Sigmoid colon (tissue), 7 donors: ENCODE measurements around the gene PIF1. TPM values are rescaled to one million over a fixed set of nuclear protein-coding genes. Genes with fewer than 3 reads are reported as not detected.
A peak's percentile ranks its signal among the peaks of the same experiment; 100 is the strongest.

ENCODE experiments used
- DNase-seq: peaks from one replicate; pipeline ENCODE4 v3.0.0-alpha.2; 2019
- H3K27ac ChIP-seq, 4 donors: fragments of 200-600 bp; sonication (generic); one replicate each; pipeline ENCODE4 v1.5.1; 2016 to 2019; ENCODE audit warnings: mild to moderate bottlenecking in 1 of 4
- H3K27me3 ChIP-seq, 3 donors: fragments of 200-600 bp; sonication (generic); one replicate each; pipeline ENCODE4 v1.5.1; 2019; ENCODE audit warnings: mild to moderate bottlenecking in 1 of 3
- H3K36me3 ChIP-seq, 4 donors: fragments of 200-600 bp; sonication (generic); one replicate each; pipeline ENCODE4 v1.5.1; 2016 to 2019
- H3K4me1 ChIP-seq, 4 donors: fragments of 200-600 bp; sonication (generic); one replicate each; pipeline ENCODE4 v1.5.1; 2017 to 2019
- H3K4me3 ChIP-seq, 4 donors: fragments of 200-600 bp; sonication (generic); one replicate each; pipeline ENCODE4 v1.5.1; 2017 to 2019; ENCODE audit warnings: mild to moderate bottlenecking in 2 of 4, moderate library complexity in 1 of 4
- H3K9me3 ChIP-seq, 4 donors: fragments of 200-600 bp in 3 of 4; sonication (generic) in 3 of 4; one replicate each; pipeline versions ENCODE4 v1.5.1 to v1.6.1; 2013 to 2019
- CTCF ChIP-seq, 4 experiments: fragments of 450-650 bp in 3 of 4; fragments of 200-600 bp in 1 of 4; IDR thresholded peaks; one replicate each; pipeline ENCODE4 v1.5.1; 2016 to 2019; ENCODE audit warnings: antibody characterized with exemption in 4 of 4, mild to moderate bottlenecking in 3 of 4, moderate library complexity in 2 of 4
- EP300 ChIP-seq, 4 donors: sonication (generic); formaldehyde crosslinking; IDR thresholded peaks; one replicate each; pipeline ENCODE4 v1.6.1; 2017; ENCODE audit warnings: antibody characterized with exemption in 4 of 4
- POLR2A ChIP-seq, 2 donors: fragments of 450-650 bp; IDR thresholded peaks; one replicate each; pipeline ENCODE4 v1.6.1; 2016; ENCODE audit warnings: antibody characterized with exemption in 2 of 2, mild to moderate bottlenecking in 2 of 2, moderate library complexity in 2 of 2
- POLR2AphosphoS5 ChIP-seq, 4 donors: sonication (generic); formaldehyde crosslinking; IDR thresholded peaks; one replicate each; pipeline ENCODE4 v1.6.1; 2017; ENCODE audit warnings: antibody characterized with exemption in 4 of 4
- WGBS, 2 donors: extraction: QIAGEN DNeasy Blood & Tissue Kit; methylation state at CpG; one replicate each; pipeline ENCODE4 v1.1.7; 2013; 5-methylcytosine and 5-hydroxymethylcytosine counted together
- intact Hi-C: fragments of 100-400 bp; cut with DNase I; formaldehyde crosslinking; loops from one replicate; pipeline ENCODE4 v1.15.1; 2023
- polyA plus RNA-seq, 3 donors: library from polyadenylated mRNA; stranded (reverse); fragments of 200-250 nt; gene quantifications; one replicate each; pipeline ENCODE4 v1.2.3, GENCODE V29; 2013
- total RNA-seq, 4 donors: library from RNA; depleted of rRNA; stranded (reverse); fragments of >200 nt; gene quantifications; one replicate each; pipeline ENCODE4 v1.1.0, GENCODE V29; 2016
- donor health status: healthy with polysubstance abuse.
- donor health status: Bipolar disorder and iron deficiency.
- donor health status: healthy.

The PIF1 gene
- total and polyA plus RNA-seq, 7 donors, result 0.69 to 12.9 (median 2.4) TPM

GRCh38 chr15:64770626-64771025 is 54.8 kb downstream of the PIF1 start:
- TF ChIP-seq POLR2AphosphoS5 (IDR thresholded peaks at IDR 0.05) (no peak), EP300 (IDR thresholded peaks at IDR 0.05) (no peak), CTCF (IDR thresholded peaks at IDR 0.05) (no peak), POLR2A (IDR thresholded peaks at IDR 0.05) (no peak)
- Histone ChIP-seq H3K27me3 (no peaks in the 10 kb centered on the region), H3K27ac (peak overlapping the region; percentile 22 to 99 (median 96)), H3K4me3 (no peak overlapping the region), H3K9me3 (no peaks in the 10 kb centered on the region), H3K4me1 (peaks cover 0 to 64% (median 45%) of the 10 kb centered on the region in 4 donors), H3K36me3 (no peaks in the 10 kb centered on the region)
- DNase-seq, result no peak
- intact Hi-C loops, result loop anchor here (1.0 kb wide), 1 partner anchor 20 kb away; no protein-coding TSS in a partner anchor
- WGBS, 2 donors, result 41 to 51% methylated on average over 2 of the region's 2 CpGs

- no peaks in the 10 kb centered on the region for H3K9me3 ChIP-seq
- intact Hi-C loops, result no loop called here
- no peaks in the 10 kb centered on the region for H3K27me3 ChIP-seq
- TF ChIP-seq POLR2AphosphoS5 (IDR thresholded peaks at IDR 0.05), result no peak
- TF ChIP-seq POLR2A (IDR thresholded peaks at IDR 0.05), result no peak
- no peak for TF ChIP-seq EP300 (IDR thresholded peaks at IDR 0.05)
- TF ChIP-seq CTCF (IDR thresholded peaks at IDR 0.05), result no peak
- no peaks in the 10 kb centered on the region for H3K36me3 ChIP-seq
- no peak overlapping the region for H3K4me3 ChIP-seq
- peaks cover 0 to 75% (median 55%) of the 10 kb centered on the region in 4 donors for H3K4me1 ChIP-seq
- no peak for DNase-seq
- 80 to 89% methylated on average over 7 of the region's 7 CpGs for WGBS, 2 donors
- H3K27ac ChIP-seq, result peak overlapping the region; percentile 2 to 84 (median 48)
These were observed 58.2 kb downstream of the PIF1 start for GRCh38 chr15:64767203-64767602.

- Histone ChIP-seq H3K4me3 (no peak overlapping the region), H3K9me3 (no peaks in the 10 kb centered on the region), H3K36me3 (no peaks in the 10 kb centered on the region), H3K27me3 (no peaks in the 10 kb centered on the region), H3K27ac (peak overlapping the region; percentile 29 to 84 (median 48)), H3K4me1 (peaks cover 0 to 75% (median 62%) of the 10 kb centered on the region in 4 donors)
- no peak for DNase-seq
- intact Hi-C loops, result no loop called here
- WGBS, 2 donors, result 60 to 76% methylated on average over 8 of the region's 8 CpGs
- TF ChIP-seq CTCF (IDR thresholded peaks at IDR 0.05) (no peak), POLR2AphosphoS5 (IDR thresholded peaks at IDR 0.05) (no peak), POLR2A (IDR thresholded peaks at IDR 0.05) (no peak), EP300 (IDR thresholded peaks at IDR 0.05) (no peak)
These were observed 59.4 kb downstream of the PIF1 start for GRCh38 chr15:64766058-64766457.

Other genes with a start within 250 kb of the PIF1 start
- gene RBPMS2, start 50.1 kb downstream of the PIF1 start, total RNA-seq, result 10 to 100 TPM; 22.1 to 58.2 (median 23.6) TPM
- 1 to 10 TPM in 2 of 3 donors, under 1 TPM in 1; 0.69 to 7.3 (median 4.8) TPM for gene RBPMS2, start 50.1 kb downstream of the PIF1 start, polyA plus RNA-seq
- gene PLEKHO2, start 16.3 kb upstream of the PIF1 start, total RNA-seq, result 10 to 100 TPM; 20.1 to 43.4 (median 23.0) TPM
- gene PLEKHO2, start 16.3 kb upstream of the PIF1 start, polyA plus RNA-seq, result 10 to 100 TPM; 11.4 to 17.9 (median 12.7) TPM
- 1 to 10 TPM; 4.9 to 9.4 (median 8.0) TPM for gene ANKDD1A, start 86.3 kb upstream of the PIF1 start, total RNA-seq
- 1 to 10 TPM in 1 of 3 donors, under 1 TPM in 1, not detected in 1; 0.60 to 1.1 TPM for gene ANKDD1A, start 86.3 kb upstream of the PIF1 start, polyA plus RNA-seq
- gene SPG21, start 164.3 kb upstream of the PIF1 start, total RNA-seq, result 100 to 1,000 TPM in 3 of 4 donors, 10 to 100 TPM in 1; 95.7 to 116 (median 103) TPM
- 10 to 100 TPM; 60.3 to 75.7 (median 63.4) TPM for gene SPG21, start 164.3 kb upstream of the PIF1 start, polyA plus RNA-seq
- gene MTFMT, start 204.0 kb upstream of the PIF1 start, total RNA-seq, result 10 to 100 TPM; 31.3 to 43.6 (median 37.8) TPM
- 10 to 100 TPM; 10.7 to 12.9 (median 10.8) TPM for gene MTFMT, start 204.0 kb upstream of the PIF1 start, polyA plus RNA-seq
- not detected for gene SLC51B, start 219.7 kb upstream of the PIF1 start, total RNA-seq
- gene SLC51B, start 219.7 kb upstream of the PIF1 start, polyA plus RNA-seq, result 10 to 100 TPM; 76.3 to 92.5 (median 77.0) TPM
- 100 to 1,000 TPM in 1 of 4 donors, 10 to 100 TPM in 3; 29.1 to 102 (median 67.1) TPM for gene RASL12, start 242.3 kb upstream of the PIF1 start, total RNA-seq
- gene RASL12, start 242.3 kb upstream of the PIF1 start, polyA plus RNA-seq, result 10 to 100 TPM in 1 of 3 donors, 1 to 10 TPM in 2; 1.8 to 10.2 (median 9.3) TPM